Trophoblast cell (in vitro differentiated cells and primary cell): ENCODE results near the gene KIF3C.
"Not testable (repeated sequence)": the region's sequence is repeated elsewhere in the genome, so short reads cannot be mapped to it uniquely, and the experiment has no call there.

Experiments used
- DNase-seq, 2 donors: peaks; one replicate each; pipeline ENCODE4 v3.0.0-alpha.2; 2016
- H2AFZ ChIP-seq: 2 replicates; pipeline ENCODE4 v1.6.1; 2013; ENCODE audit warnings: low read length, moderate library complexity, mild to moderate bottlenecking; ENCODE audit not compliant: insufficient read depth, poor library complexity
- H2AK5ac ChIP-seq: 2 replicates; pipeline ENCODE4 v1.6.1; 2013; ENCODE audit warnings: mild to moderate bottlenecking, low read length
- H2BK120ac ChIP-seq: 2 replicates; pipeline ENCODE4 v1.6.1; 2013; ENCODE audit warnings: low read length, mild to moderate bottlenecking, moderate library complexity; ENCODE audit not compliant: insufficient read depth, poor library complexity
- H2BK12ac ChIP-seq: 2 replicates; pipeline ENCODE4 v1.6.1; 2013; ENCODE audit warnings: mild to moderate bottlenecking, low read length, moderate library complexity
- H2BK5ac ChIP-seq: 2 replicates; pipeline ENCODE4 v1.6.1; 2013; ENCODE audit warnings: low read length, low read depth, moderate library complexity, mild to moderate bottlenecking; ENCODE audit not compliant: poor library complexity
- H3K14ac ChIP-seq: 2 replicates; pipeline ENCODE4 v1.6.1; 2013; ENCODE audit warnings: mild to moderate bottlenecking, low read length
- H3K18ac ChIP-seq: 2 replicates; pipeline ENCODE4 v1.6.1; 2013; ENCODE audit warnings: mild to moderate bottlenecking, low read length
- H3K23ac ChIP-seq: 2 replicates; pipeline ENCODE4 v1.6.1; 2013; ENCODE audit warnings: low read length
- H3K27ac ChIP-seq: 2 replicates; pipeline ENCODE4 v1.5.1; 2013; ENCODE audit warnings: low read depth, mild to moderate bottlenecking, inconsistent platforms, low read length, moderate library complexity
- H3K27me3 ChIP-seq: 2 replicates; pipeline ENCODE4 v1.6.1; 2013; ENCODE audit warnings: inconsistent platforms, mild to moderate bottlenecking, low read length, moderate library complexity; ENCODE audit not compliant: insufficient read depth
- H3K36me3 ChIP-seq, 2 experiments: 1 replicate in 1 of 2; 2 replicates in 1 of 2; pipeline ENCODE4 v1.6.1; 2013; ENCODE audit warnings: low read length in 2 of 2, mild to moderate bottlenecking in 2 of 2, moderate library complexity in 1 of 2; ENCODE audit not compliant: insufficient read depth in 2 of 2, control insufficient read depth in 1 of 2
- H3K4ac ChIP-seq: 2 replicates; pipeline ENCODE4 v1.6.1; 2013; ENCODE audit warnings: low read depth, mild to moderate bottlenecking, low read length, moderate library complexity
- H3K4me1 ChIP-seq, 2 experiments: 1 replicate in 1 of 2; 2 replicates in 1 of 2; pipeline ENCODE4 v1.6.1; 2013; ENCODE audit warnings: low read length in 2 of 2, mild to moderate bottlenecking in 2 of 2, moderate library complexity in 1 of 2; ENCODE audit not compliant: insufficient read depth in 2 of 2, control insufficient read depth in 1 of 2
- H3K4me2 ChIP-seq: 2 replicates; pipeline ENCODE4 v1.6.1; 2013; ENCODE audit warnings: inconsistent platforms, mild to moderate bottlenecking, low read length, moderate library complexity
- H3K4me3 ChIP-seq: 2 replicates; pipeline ENCODE4 v1.5.1; 2013; ENCODE audit warnings: mild to moderate bottlenecking, low read depth, low read length, inconsistent platforms
- H3K79me1 ChIP-seq: one replicate; pipeline ENCODE4 v1.6.1; 2013; ENCODE audit warnings: low read length
- H3K79me2 ChIP-seq: 2 replicates; pipeline ENCODE4 v1.6.1; 2013; ENCODE audit warnings: low read length, mild to moderate bottlenecking; ENCODE audit not compliant: control insufficient read depth, insufficient read depth, poor library complexity
- H3K9ac ChIP-seq: 2 replicates; pipeline ENCODE4 v1.6.1; 2013; ENCODE audit warnings: mild to moderate bottlenecking, low read length
- H3K9me3 ChIP-seq: 2 replicates; pipeline ENCODE4 v1.6.1; 2013; ENCODE audit warnings: low read depth, mild to moderate bottlenecking, control low read depth, inconsistent platforms, low read length; ENCODE audit not compliant: insufficient read depth
- H4K12ac ChIP-seq: 2 replicates; pipeline ENCODE4 v1.6.1; 2013; ENCODE audit warnings: low read depth, mild to moderate bottlenecking, low read length, moderate library complexity
- H4K8ac ChIP-seq: 2 replicates; pipeline ENCODE4 v1.6.1; 2013; ENCODE audit warnings: low read depth, mild to moderate bottlenecking, low read length, moderate library complexity
- H4K91ac ChIP-seq: one replicate; pipeline ENCODE4 v1.6.1; 2013; ENCODE audit warnings: low read depth, mild to moderate bottlenecking, low read length, moderate library complexity
- WGBS: extraction: QIAGEN DNeasy Blood & Tissue Kit; methylation state at CpG from one replicate; pipeline ENCODE4 v1.1.7; 2013; ENCODE audit warnings: missing lambda C conversion rate; ENCODE audit not compliant: insufficient read length, insufficient coverage; ENCODE audit errors: extremely low coverage; 5-methylcytosine and 5-hydroxymethylcytosine counted together

The KIF3C gene

GRCh38 chr2:25917832-25918231 is 64.5 kb downstream of the KIF3C start:
- H3K23ac ChIP-seq, result no peak overlapping the region
- H3K79me2 ChIP-seq, result no peaks in the 10 kb centered on the region
- H2AFZ ChIP-seq, result no peak overlapping the region
- H2AK5ac ChIP-seq, result no peak overlapping the region
- DNase-seq, result no peak
- no peak overlapping the region for H2BK5ac ChIP-seq
- H3K27me3 ChIP-seq, result no peaks in the 10 kb centered on the region
- no peak overlapping the region for H3K27ac ChIP-seq
- H3K4ac ChIP-seq, result no peak overlapping the region
- H3K4me1 ChIP-seq, result peaks cover 2 to 4% of the 10 kb centered on the region in 2 experiments
- no peaks in the 10 kb centered on the region for H3K9me3 ChIP-seq
- no peak overlapping the region for H4K91ac ChIP-seq
- no peak overlapping the region for H3K4me2 ChIP-seq
- H3K14ac ChIP-seq, result no peak overlapping the region
- no peak overlapping the region for H2BK12ac ChIP-seq
- H4K8ac ChIP-seq, result no peak overlapping the region
- no peak overlapping the region for H3K18ac ChIP-seq
- H4K12ac ChIP-seq, result no peak overlapping the region
- H3K4me3 ChIP-seq, result no peak overlapping the region
- peak overlapping the region; percentile 69 for H3K9ac ChIP-seq
- H3K36me3 ChIP-seq, result no peaks in the 10 kb centered on the region
- no peaks in the 10 kb centered on the region for H3K79me1 ChIP-seq
- WGBS, result no CpG with 5 or more reads among the region's 3 CpGs
- no peak overlapping the region for H2BK120ac ChIP-seq

- H3K4me1 ChIP-seq, H3K4me2 ChIP-seq, H3K79me2 ChIP-seq, H3K9me3 ChIP-seq, H3K9ac ChIP-seq, H2BK12ac ChIP-seq, H3K23ac ChIP-seq, H2BK120ac ChIP-seq, H3K27me3 ChIP-seq, H3K4me3 ChIP-seq, H3K36me3 ChIP-seq, H2BK5ac ChIP-seq, H4K8ac ChIP-seq, H3K79me1 ChIP-seq, H3K18ac ChIP-seq, H4K91ac ChIP-seq, H3K27ac ChIP-seq, H2AK5ac ChIP-seq, H2AFZ ChIP-seq, H4K12ac ChIP-seq, DNase-seq, H3K4ac ChIP-seq, H3K14ac ChIP-seq: not testable (repeated sequence)
- no CpG with 5 or more reads among the region's 7 CpGs for WGBS
Observed at GRCh38 chr2:25917411-25917810, 64.9 kb downstream of the KIF3C start.

- H3K27ac ChIP-seq, H3K9ac ChIP-seq, H2BK120ac ChIP-seq, H3K9me3 ChIP-seq, H2AK5ac ChIP-seq, H2AFZ ChIP-seq, H3K36me3 ChIP-seq, H3K18ac ChIP-seq, H2BK12ac ChIP-seq, H4K91ac ChIP-seq, H3K27me3 ChIP-seq, H3K4ac ChIP-seq, H2BK5ac ChIP-seq, H3K79me1 ChIP-seq, H4K12ac ChIP-seq, H4K8ac ChIP-seq, H3K4me2 ChIP-seq, H3K23ac ChIP-seq, H3K4me1 ChIP-seq, DNase-seq, H3K14ac ChIP-seq, H3K79me2 ChIP-seq, H3K4me3 ChIP-seq: not testable (repeated sequence)
- no CpG with 5 or more reads among the region's 16 CpGs for WGBS
Observed at GRCh38 chr2:25915944-25916772, 66.1 kb downstream of the KIF3C start.

- not testable (repeated sequence) for H4K8ac ChIP-seq, H2AK5ac ChIP-seq, H3K36me3 ChIP-seq, H3K4ac ChIP-seq, H2BK5ac ChIP-seq, H3K9me3 ChIP-seq, H3K79me1 ChIP-seq, H3K14ac ChIP-seq, H3K4me3 ChIP-seq, H3K9ac ChIP-seq, H3K23ac ChIP-seq, H3K4me2 ChIP-seq, H4K91ac ChIP-seq, H3K18ac ChIP-seq, H2BK12ac ChIP-seq, H2AFZ ChIP-seq, H2BK120ac ChIP-seq, H3K27me3 ChIP-seq, H3K4me1 ChIP-seq, H4K12ac ChIP-seq, H3K27ac ChIP-seq, H3K79me2 ChIP-seq
- peak in 1 of 2 donors; percentile 25 for DNase-seq
- no CpG with 5 or more reads among the region's 33 CpGs for WGBS
Observed at GRCh38 chr2:25915411-25915810, 66.9 kb downstream of the KIF3C start.
